Chondrocyte (in vitro differentiated cells): ENCODE measurements around the gene ACVR1B. TPM values are rescaled to one million over a fixed set of nuclear protein-coding genes. Genes with fewer than 3 reads are reported as not detected.
A peak's percentile ranks its signal among the peaks of the same experiment; 100 is the strongest.

Experiments
- DNase-seq: peaks from one replicate; pipeline ENCODE4 v3.0.0; 2021; ENCODE audit warnings: mixed read lengths, low spot score
- H3K27ac Mint-ChIP-seq: one replicate; pipeline ENCODE4 v1.8.0; 2021; ENCODE audit warnings: mild to moderate bottlenecking, moderate library complexity, mixed read lengths; ENCODE audit not compliant: unreplicated experiment
- H3K27me3 Mint-ChIP-seq: 2 replicates; pipeline ENCODE4 v1.8.0; 2021; ENCODE audit warnings: low read depth, mixed read lengths
- H3K36me3 Mint-ChIP-seq: 2 replicates; pipeline ENCODE4 v1.8.0; 2021; ENCODE audit warnings: low read depth, mixed read lengths
- H3K4me1 Mint-ChIP-seq: 2 replicates; pipeline ENCODE4 v1.8.0; 2021; ENCODE audit warnings: low read depth, mild to moderate bottlenecking, mixed read lengths
- H3K4me3 Mint-ChIP-seq: one replicate; pipeline ENCODE4 v1.8.0; 2021; ENCODE audit warnings: mild to moderate bottlenecking, moderate library complexity, mixed read lengths; ENCODE audit not compliant: unreplicated experiment
- H3K9me3 Mint-ChIP-seq: 2 replicates; pipeline ENCODE4 v1.8.0; 2021; ENCODE audit warnings: low read depth, mixed read lengths
- CTCF ChIP-seq: fragments of 200-600 bp; sonication (generic); IDR thresholded peaks from 2 replicates; pipeline ENCODE4 v1.5.0; 2021; ENCODE audit warnings: antibody characterized with exemption, mild to moderate bottlenecking, moderate library complexity
- total RNA-seq: library from RNA; stranded (reverse); gene quantifications from 3 replicates; pipeline ENCODE4 v1.2.1, GENCODE V29; 2021

Gene ACVR1B
- total RNA-seq, 1 donor from 2014 or later, result 10.6 TPM

- Mint-ChIP-seq H3K36me3 (peaks cover 7% of the 10 kb centered on the region), H3K27ac (no peak overlapping the region), H3K4me1 (peaks cover 12% of the 10 kb centered on the region), H3K27me3 (no peaks in the 10 kb centered on the region), H3K9me3 (no peaks in the 10 kb centered on the region), H3K4me3 (no peak overlapping the region)
- no peak for TF ChIP-seq CTCF
- no peak for DNase-seq
Measured at GRCh38 chr12:51994959-51995358, 43.5 kb downstream of the ACVR1B start.

- Mint-ChIP-seq H3K36me3 (peaks cover 8% of the 10 kb centered on the region), H3K4me3 (no peak overlapping the region), H3K9me3 (no peaks in the 10 kb centered on the region), H3K4me1 (peaks cover 12% of the 10 kb centered on the region), H3K27me3 (no peaks in the 10 kb centered on the region), H3K27ac (no peak overlapping the region)
- no peak for DNase-seq
- TF ChIP-seq CTCF, result no peak
Measured at GRCh38 chr12:51997136-51997535, 45.6 kb downstream of the ACVR1B start.

GRCh38 chr12:52003016-52003550, 51.6 kb downstream of the ACVR1B start:
- Mint-ChIP-seq H3K9me3 (no peaks in the 10 kb centered on the region), H3K27ac (no peak overlapping the region), H3K4me1 (peaks cover 9% of the 10 kb centered on the region), H3K4me3 (no peak overlapping the region), H3K27me3 (no peaks in the 10 kb centered on the region), H3K36me3 (peaks cover 4% of the 10 kb centered on the region)
- no peak for TF ChIP-seq CTCF
- no peak for DNase-seq

- H3K27me3 Mint-ChIP-seq, result no peaks in the 10 kb centered on the region
- DNase-seq, result no peak
- no peak overlapping the region for H3K27ac Mint-ChIP-seq
Measured at GRCh38 chr12:52003591-52003990, 52.1 kb downstream of the ACVR1B start.

GRCh38 chr12:52004042-52004648, 52.6 kb downstream of the ACVR1B start:
- no peak for DNase-seq
- H3K36me3 Mint-ChIP-seq, result peaks cover 4% of the 10 kb centered on the region
- H3K4me3 Mint-ChIP-seq, result no peak overlapping the region
- no peaks in the 10 kb centered on the region for H3K9me3 Mint-ChIP-seq
- peaks cover 18% of the 10 kb centered on the region for H3K4me1 Mint-ChIP-seq
- no peaks in the 10 kb centered on the region for H3K27me3 Mint-ChIP-seq
- H3K27ac Mint-ChIP-seq, result no peak overlapping the region
- TF ChIP-seq CTCF, result peak; percentile 83

More at GRCh38 chr12:52003591-52003990, 52.1 kb downstream of the ACVR1B start:
- H3K36me3 Mint-ChIP-seq, result peaks cover 4% of the 10 kb centered on the region
- peaks cover 13% of the 10 kb centered on the region for H3K4me1 Mint-ChIP-seq
- H3K9me3 Mint-ChIP-seq, result no peaks in the 10 kb centered on the region
- TF ChIP-seq CTCF, result no peak
- H3K4me3 Mint-ChIP-seq, result no peak overlapping the region
